SHP77 (cell line): ENCODE measurements around the gene PPP1R37.

Experiments
- DNase-seq, 2 experiments: peaks; one replicate each; lab custom pipeline; 2025; lab: John Stamatoyannopoulos, UW

PPP1R37 gene

GRCh38 chr19:45137179-45137761, 44.3 kb downstream of the PPP1R37 start:
- DNase-seq: no peak

DNA sequence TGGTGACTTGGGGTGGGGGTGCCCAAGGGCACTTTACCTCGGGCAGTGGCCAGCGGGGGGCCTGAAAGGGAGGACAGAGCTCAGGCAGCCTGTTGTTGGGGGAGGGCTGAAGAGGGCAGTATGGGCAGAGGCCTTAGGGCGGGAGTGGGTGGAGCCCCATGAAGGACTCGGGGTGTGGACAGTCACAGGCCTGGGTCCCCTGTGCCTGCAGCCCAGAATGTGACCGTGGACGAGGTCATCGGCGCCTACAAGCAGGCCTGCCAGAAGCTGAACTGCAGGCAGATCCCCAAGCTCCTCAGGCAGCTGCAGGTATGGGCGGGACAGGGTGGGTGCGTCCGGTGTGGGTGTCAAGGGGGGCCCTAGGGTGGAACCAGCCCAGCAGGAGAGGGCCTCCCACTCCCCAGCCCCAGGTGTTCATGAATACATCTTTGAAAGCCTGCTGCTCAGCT, 45.3 kb downstream of the PPP1R37 start:
- DNase-seq: no peak

DNA sequence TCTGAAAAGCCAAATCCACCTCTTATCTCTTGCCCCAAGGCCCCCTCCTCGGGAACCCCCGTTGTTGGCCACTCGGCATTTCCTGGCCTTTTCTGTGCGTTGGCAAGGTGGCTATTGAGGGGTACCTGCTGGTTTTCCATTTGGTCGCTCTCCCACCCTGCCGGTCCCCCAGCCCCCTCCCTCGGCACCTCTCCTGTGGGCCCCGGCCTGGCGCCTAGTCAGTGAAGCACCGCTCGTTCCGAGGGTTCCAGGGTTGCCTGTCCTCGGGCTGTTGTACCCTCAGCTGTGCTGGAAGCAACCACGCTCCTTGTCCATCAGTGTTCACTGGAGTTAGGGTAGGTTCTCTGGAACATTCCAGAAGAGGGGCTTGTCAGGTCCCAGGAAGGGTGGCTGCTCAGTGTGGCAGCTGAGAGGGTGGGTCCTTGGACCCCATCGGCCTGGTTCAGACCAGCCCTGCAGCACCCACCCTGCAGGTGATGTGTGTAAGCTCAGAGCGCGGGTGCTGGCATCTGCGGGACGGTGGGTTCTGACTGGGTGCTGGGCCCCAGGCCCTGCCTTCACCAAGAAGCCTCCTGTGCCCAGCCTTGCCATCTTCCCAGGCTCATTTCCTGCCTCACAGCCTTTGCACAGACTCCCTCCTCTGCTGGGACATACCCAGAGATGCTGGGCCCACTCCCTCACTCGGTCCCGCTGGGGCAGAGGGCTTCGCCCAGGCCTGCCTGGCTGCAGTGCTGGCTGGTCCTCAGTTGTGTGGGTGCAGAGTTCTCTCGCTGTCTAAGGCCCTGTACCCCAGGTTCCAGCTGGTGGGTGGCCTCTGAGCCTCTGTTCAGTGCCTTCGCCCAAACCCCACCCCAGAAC, 46.5 kb downstream of the PPP1R37 start:
- no peak for DNase-seq

GRCh38 chr19:45140144-45140503, 47.1 kb downstream of the PPP1R37 start:
- no peak for DNase-seq

GRCh38 chr19:45140533-45140932, 47.6 kb downstream of the PPP1R37 start:
- no peak for DNase-seq

- no peak for DNase-seq
These were observed 48.4 kb downstream of the PPP1R37 start for GRCh38 chr19:45141203-45141900.

DNA sequence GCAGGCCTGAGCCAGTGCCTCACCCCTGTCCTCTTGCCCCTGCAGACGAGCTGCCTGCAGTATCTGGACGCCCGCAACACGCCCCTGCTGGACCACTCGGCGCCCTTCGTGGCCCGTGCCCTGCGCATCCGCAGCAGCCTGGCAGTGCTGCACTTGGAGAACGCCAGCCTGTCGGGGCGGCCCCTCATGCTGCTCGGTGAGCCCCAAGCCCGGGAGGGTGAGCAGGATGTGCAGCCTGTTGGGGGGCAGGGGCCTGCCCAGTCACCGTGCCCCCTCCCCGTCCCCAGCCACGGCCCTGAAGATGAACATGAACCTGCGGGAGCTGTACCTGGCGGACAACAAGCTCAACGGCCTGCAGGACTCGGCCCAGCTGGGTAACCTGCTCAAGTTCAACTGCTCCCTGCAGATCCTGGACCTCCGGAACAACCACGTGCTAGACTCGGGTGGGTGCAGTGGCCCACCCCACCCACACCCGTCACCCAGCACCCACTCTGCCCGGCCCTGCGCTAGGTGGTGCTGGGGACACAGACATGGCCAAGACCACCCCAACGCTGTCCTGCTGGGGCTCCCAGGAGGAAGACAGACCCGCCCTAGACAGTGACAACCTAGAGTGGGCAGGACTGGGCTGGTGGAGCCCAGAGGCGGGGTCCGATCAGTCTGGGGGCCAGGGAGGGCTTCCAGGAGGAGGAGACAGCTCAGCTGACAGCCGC, 49.2 kb downstream of the PPP1R37 start:
- DNase-seq: no peak

DNA sequence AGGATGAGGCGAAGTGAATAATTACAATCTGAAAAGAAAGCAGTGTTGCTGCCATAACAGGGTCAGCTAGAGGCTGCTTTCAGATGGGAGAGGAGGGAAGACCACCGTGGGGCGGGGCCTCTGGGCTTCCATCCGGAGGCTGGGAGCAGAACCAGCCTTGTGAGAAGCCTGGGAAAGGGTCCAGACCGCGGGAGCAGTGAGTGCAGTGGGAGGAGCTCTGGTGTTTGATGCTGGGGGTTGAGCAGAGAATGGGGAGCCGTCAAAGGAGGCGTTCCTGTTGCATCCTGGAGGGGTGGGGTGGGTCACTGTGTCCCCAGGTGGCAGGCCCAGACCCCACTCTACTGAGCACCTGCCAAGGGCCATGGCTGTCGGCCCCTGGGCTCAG, 49.7 kb downstream of the PPP1R37 start:
- no peak for DNase-seq

DNA sequence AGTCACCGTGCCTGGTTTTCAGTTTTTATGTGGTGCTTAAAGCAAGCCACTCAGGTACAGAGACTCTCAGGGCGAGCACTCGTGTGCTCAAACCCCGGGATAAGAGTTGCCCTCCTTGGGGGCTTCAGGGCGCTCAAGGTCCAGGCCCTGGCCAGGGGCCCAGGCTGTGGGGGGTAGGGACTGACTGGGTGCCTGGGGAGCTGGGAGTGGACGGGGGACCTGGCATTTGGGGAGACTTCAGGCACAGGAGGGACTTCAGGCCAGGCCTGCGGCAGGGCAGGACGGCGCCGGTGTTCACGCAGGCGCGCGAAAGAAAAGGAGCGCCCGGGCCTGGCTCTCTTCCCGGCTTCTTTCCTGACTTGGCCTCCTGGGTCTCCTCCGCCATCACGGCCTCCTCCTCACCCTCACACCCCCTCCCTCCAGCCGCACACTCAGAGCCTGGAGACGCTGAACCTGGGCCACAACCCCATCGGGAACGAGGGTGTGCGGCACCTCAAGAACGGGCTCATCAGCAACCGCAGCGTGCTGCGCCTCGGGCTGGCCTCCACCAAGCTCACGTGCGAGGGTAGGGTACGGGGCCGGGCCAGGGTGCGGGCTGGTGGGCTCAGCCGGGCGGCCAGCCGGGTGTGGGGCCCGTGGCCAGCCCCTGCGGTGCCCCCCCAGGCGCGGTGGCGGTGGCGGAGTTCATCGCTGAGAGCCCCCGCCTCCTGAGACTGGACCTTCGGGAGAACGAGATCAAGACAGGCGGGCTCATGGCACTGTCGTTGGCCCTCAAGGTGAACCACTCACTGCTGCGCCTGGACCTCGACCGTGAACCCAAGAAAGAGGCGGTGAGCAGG, 51.7 kb downstream of the PPP1R37 start:
- no peak for DNase-seq

DNA sequence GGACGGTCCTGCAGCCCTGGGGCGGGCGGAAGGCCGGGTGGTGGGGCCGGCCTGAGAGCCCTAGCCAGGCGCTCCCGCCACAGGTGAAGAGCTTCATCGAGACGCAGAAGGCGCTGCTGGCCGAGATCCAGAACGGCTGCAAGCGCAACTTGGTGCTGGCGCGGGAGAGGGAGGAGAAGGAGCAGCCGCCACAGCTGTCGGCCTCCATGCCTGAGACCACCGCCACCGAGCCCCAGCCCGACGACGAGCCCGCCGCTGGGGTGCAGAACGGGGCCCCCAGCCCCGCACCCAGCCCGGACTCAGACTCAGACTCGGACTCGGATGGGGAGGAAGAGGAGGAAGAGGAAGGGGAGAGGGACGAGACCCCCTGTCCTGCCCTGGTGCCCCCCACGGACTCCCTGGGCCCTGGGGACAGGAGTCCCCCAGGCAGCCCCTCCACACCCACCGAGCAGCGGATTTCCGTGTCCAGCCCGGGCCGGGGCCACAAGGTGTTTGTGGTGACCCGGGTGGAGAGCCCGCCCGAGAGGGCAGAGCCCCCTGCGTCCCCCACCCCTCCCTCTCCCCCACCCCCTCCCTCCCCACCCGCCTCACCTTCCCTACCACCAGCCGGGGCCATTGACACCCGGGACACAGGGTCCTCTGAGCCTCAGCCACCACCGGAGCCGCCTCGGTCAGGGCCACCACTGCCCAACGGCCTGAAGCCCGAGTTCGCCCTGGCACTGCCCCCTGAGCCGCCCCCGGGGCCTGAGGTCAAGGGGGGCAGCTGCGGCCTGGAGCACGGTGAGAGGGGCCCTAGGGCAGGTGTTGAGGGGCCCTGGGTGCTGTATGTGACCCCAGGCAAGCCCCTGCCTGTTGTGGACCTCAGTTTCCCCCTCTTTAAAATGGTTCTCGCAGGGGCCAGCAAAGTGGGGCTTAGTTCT, 52.6 kb downstream of the PPP1R37 start:
- no peak for DNase-seq

DNA sequence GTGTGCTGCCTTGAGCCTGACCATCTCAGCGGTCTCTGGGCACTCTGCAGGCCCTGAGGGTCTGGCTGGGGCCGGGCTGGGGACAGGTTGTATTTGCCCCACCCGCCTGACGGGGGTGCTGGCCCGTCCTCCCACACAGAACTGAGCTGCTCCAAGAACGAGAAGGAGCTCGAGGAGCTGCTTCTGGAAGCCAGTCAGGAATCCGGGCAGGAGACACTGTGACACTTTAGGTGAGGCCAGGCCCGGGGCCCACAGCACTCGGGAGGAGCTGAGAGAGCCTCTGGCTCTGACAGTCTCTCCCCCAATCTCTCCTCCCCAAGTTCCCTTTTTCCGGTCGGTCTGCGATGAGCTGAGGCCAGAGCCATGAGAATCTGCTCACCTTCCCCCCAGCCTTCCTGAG, 53.3 kb downstream of the PPP1R37 start:
- no peak for DNase-seq

DNA sequence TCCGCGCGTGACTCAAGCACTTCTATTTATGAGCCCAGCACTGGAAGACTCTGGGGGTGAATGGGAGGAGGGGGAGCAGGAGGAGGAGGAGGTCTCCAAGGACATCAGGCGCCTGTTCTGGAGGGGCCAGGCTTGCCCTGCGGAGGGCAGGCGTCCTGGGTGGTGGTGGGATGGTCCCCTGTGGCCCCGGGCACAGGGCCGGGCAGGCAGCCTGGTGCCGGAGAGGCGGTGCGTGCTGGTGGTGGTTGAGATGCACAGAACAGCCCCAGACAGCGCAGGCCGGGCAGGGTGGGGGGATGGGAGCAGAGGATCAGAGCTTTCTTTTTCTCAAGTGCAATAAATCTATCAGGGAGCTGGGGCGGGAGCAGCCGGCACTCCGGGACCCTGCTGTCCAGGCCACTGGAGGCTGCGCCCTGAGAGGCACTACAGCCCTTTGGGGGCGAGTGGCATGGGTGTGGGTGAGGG, 53.8 kb downstream of the PPP1R37 start:
- DNase-seq: no peak

- DNase-seq: no peak
These were observed 55.1 kb downstream of the PPP1R37 start for GRCh38 chr19:45147835-45148676.

DNA sequence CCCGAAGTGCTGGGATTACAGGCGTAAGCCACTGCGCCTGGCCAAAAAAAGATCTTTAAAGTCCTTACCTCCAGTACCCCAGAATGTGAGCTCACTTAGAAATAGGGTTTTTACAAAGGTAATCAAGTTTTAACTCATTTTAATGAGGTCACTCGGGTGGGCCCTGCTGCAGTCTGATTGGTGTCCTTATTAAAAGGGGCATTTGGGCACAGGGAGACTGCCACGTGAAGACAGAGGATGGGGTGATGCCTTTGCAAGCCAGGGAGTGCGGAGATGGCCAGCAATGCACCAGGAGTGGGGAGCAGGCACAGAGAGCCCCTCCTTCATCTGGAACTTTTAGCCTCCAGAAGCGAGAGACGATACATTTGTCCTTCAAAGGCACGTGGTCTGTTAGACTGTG, 56.1 kb downstream of the PPP1R37 start:
- DNase-seq: no peak

GRCh38 chr19:45150180-45150579, 57.2 kb downstream of the PPP1R37 start:
- no peak for DNase-seq

- no peak for DNase-seq
These were observed 57.8 kb downstream of the PPP1R37 start for GRCh38 chr19:45150751-45151281.

DNA sequence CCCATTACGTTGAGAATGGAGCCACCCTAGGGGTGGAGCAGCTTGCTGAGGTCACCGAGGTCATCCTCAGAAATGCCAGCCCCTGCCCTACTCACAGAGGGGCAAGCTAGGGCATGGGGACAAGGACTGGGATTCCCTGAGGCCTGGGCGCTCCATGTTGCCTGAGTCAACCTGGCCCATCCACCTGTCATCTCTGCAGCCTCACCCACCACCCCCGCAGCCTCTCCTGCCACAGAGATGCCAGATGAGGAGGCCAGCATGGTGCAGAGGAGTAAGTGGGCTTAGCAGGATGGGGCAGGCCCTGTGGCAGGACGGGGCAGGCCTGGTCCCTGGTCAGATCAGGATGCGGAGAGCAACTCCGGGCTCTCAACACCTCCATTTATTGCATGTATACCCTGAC, 58.3 kb downstream of the PPP1R37 start:
- no peak for DNase-seq

DNA sequence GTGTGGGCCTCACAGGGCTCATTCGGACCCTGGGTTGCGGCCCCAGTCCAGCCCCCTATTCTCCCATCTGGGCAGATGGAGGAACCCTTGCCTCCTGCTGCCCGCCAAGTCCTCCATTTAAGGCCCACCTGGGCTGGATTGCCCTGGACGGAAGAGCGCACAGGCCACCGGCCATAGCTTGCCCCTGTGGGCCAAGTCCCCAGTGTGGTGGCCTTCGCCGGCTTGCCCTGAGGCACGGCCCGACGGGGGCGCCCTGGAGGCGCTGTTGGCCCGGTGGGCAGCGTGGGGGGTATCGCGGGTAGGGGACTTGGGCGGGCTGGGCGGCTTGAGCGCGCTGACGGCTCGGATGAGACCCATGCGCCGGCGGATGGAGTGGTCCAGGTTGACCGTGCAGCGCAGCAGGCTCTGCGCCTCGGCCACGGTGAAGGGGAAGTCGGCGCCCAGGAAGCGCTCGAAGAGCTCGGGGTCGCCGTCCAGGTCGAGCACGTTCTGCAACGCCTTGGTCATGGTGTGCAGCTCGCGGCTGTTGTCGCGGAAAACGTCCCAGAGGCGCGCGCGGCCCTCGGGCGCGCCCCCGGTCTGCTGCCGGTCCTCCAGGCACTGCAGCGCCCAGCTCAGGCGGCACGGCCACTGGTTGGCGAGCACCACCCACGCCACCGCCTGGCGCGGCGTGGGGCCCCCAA, 59.0 kb downstream of the PPP1R37 start:
- no peak for DNase-seq
